NCI-H146 (cell line): Measurements from ENCODE around the gene YAF2.
A peak's percentile ranks its signal among the peaks of the same experiment; 100 is the strongest.

Source experiments
- DNase-seq: peaks from one replicate; lab custom pipeline; 2025; lab: John Stamatoyannopoulos, UW

The YAF2 gene

GRCh38 chr12:42144408-42145196, 93.4 kb downstream of the YAF2 start, which contains the start of gene GXYLT1:
Gene GXYLT1, minus strand, starts transcription at chr12:42144874. Its CDS starts 228 bp downstream, at chr12:42144646.
- DNase-seq = peak; percentile 98

GRCh38 chr12:42144158-42144407, 94.0 kb downstream of the YAF2 start:
- DNase-seq = peak; percentile 73

- peak; percentile 33 for DNase-seq
Observed at GRCh38 chr12:42143452-42144157, 94.4 kb downstream of the YAF2 start.

- no peak for DNase-seq
Observed at GRCh38 chr12:42141981-42142606, 96.0 kb downstream of the YAF2 start.

- no peak for DNase-seq
Observed at GRCh38 chr12:42140901-42141300, 97.1 kb downstream of the YAF2 start.

- DNase-seq = no peak
Observed at GRCh38 chr12:42135259-42135814, 102.7 kb downstream of the YAF2 start.

GRCh38 chr12:42130672-42131402, 107.2 kb downstream of the YAF2 start:
- no peak for DNase-seq

GRCh38 chr12:42129595-42130204, 108.3 kb downstream of the YAF2 start:
- peak; percentile 52 for DNase-seq

GRCh38 chr12:42128888-42129287, 109.2 kb downstream of the YAF2 start:
- DNase-seq = no peak

- DNase-seq = no peak
Observed at GRCh38 chr12:42128327-42128726, 109.7 kb downstream of the YAF2 start.

GRCh38 chr12:42126963-42127362, 111.1 kb downstream of the YAF2 start:
- no peak for DNase-seq

- DNase-seq = no peak
Observed at GRCh38 chr12:42125388-42125767, 112.7 kb downstream of the YAF2 start.

- DNase-seq = no peak
Observed at GRCh38 chr12:42124764-42125387, 113.2 kb downstream of the YAF2 start.

GRCh38 chr12:42119085-42119633, 118.9 kb downstream of the YAF2 start:
- DNase-seq = no peak

- DNase-seq = no peak
Observed at GRCh38 chr12:42118136-42118879, 119.7 kb downstream of the YAF2 start.

GRCh38 chr12:42109031-42109430, 129.0 kb downstream of the YAF2 start:
- DNase-seq = no peak
